RWPE2 (cell line): ENCODE measurements around the gene CMIP.

Experiments
- ATAC-seq: fragments of 200-7000 bp; cut with Tn5 transposase; 3 replicates; pipeline ENCODE4 v1.9.1; 2021; ENCODE audit warnings: low read depth
- DNase-seq: peaks from one replicate; pipeline ENCODE4 v3.0.0-alpha.2; 2020; ENCODE audit warnings: low spot score
- H3K27ac ChIP-seq: fragments of 450-650 bp; 2 replicates; pipeline ENCODE4 v1.5.1; 2017; ENCODE audit warnings: mild to moderate bottlenecking; ENCODE audit not compliant: poor library complexity, severe bottlenecking
- H3K27me3 ChIP-seq: fragments of 250-450 bp; sonication (Bioruptor Pico); 2 replicates; pipeline ENCODE4 v1.5.1; 2021; ENCODE audit warnings: mild to moderate bottlenecking, moderate library complexity; ENCODE audit not compliant: insufficient read depth, poor library complexity, severe bottlenecking
- H3K36me3 ChIP-seq: fragments of 250-450 bp; sonication (Bioruptor Pico); 2 replicates; pipeline ENCODE4 v1.5.1; 2020; ENCODE audit warnings: low read depth, mild to moderate bottlenecking, moderate library complexity
- H3K4me1 ChIP-seq: fragments of 250-450 bp; sonication (Bioruptor Pico); 2 replicates; pipeline ENCODE4 v1.5.1; 2021; ENCODE audit warnings: mild to moderate bottlenecking, moderate library complexity; ENCODE audit not compliant: insufficient read depth, poor library complexity, severe bottlenecking
- H3K4me3 ChIP-seq: fragments of 250-450 bp; sonication (Bioruptor Pico); 2 replicates; pipeline ENCODE4 v1.5.1; 2021; ENCODE audit warnings: mild to moderate bottlenecking, moderate library complexity; ENCODE audit not compliant: severe bottlenecking
- H3K9me3 ChIP-seq: fragments of 250-450 bp; sonication (Bioruptor Pico); 2 replicates; pipeline ENCODE4 v1.5.1; 2021; ENCODE audit warnings: mild to moderate bottlenecking, moderate library complexity; ENCODE audit not compliant: severe bottlenecking
- TF ChIP-seq, protein P1 (sequence below): fragments of 450-650 bp; IDR thresholded peaks from one replicate; pipeline ENCODE4 v1.5.1; 2017; ENCODE audit warnings: mild to moderate bottlenecking, moderate library complexity; ENCODE audit not compliant: poor library complexity, severe bottlenecking

Gene CMIP

DNA sequence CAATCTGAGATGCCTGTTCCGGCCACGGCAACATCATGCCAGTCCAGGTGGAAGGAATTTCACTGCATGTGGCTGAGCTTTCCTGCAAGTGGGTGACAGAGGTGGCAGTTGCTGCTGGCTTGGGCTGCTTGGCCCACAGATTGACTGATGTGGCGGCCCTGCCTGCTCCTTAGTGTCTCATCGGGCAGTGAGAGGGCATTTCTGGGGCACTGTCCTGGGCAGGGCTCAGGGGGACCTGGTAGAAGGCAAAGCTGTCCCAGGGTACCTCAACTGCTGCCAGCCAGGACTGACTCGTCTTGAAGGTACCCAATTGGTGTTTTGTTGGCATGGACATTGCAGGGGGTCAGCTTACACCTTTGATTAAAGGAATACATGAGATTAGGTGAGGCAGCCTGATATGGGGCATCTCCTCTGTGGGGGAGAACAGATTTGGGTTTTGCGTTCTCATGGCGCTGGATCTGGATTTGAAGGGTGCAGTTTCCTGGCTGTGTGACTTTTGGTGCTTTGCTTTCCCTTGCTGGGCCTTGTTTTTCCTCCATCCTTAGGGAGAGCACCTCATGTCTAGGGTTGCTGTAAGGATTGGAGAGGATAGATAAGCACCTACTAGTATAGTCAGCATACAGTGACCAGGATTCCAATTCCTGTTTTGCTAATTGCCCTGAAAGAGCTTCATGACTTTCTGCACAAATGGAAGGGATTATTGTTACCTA, 5.4 kb downstream of the CMIP start:
- no peak for DNase-seq
- TF ChIP-seq, protein P1, sequence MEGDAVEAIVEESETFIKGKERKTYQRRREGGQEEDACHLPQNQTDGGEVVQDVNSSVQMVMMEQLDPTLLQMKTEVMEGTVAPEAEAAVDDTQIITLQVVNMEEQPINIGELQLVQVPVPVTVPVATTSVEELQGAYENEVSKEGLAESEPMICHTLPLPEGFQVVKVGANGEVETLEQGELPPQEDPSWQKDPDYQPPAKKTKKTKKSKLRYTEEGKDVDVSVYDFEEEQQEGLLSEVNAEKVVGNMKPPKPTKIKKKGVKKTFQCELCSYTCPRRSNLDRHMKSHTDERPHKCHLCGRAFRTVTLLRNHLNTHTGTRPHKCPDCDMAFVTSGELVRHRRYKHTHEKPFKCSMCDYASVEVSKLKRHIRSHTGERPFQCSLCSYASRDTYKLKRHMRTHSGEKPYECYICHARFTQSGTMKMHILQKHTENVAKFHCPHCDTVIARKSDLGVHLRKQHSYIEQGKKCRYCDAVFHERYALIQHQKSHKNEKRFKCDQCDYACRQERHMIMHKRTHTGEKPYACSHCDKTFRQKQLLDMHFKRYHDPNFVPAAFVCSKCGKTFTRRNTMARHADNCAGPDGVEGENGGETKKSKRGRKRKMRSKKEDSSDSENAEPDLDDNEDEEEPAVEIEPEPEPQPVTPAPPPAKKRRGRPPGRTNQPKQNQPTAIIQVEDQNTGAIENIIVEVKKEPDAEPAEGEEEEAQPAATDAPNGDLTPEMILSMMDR, result no peak
- H3K27me3 ChIP-seq, result no peaks in the 10 kb centered on the region
- H3K4me1 ChIP-seq, result peaks cover 26% of the 10 kb centered on the region
- H3K27ac ChIP-seq, result peak overlapping the region; percentile 88
- ATAC-seq, result no peak
- H3K9me3 ChIP-seq, result no peaks in the 10 kb centered on the region
- no peak overlapping the region for H3K4me3 ChIP-seq
- H3K36me3 ChIP-seq, result peaks cover 28% of the 10 kb centered on the region

DNA sequence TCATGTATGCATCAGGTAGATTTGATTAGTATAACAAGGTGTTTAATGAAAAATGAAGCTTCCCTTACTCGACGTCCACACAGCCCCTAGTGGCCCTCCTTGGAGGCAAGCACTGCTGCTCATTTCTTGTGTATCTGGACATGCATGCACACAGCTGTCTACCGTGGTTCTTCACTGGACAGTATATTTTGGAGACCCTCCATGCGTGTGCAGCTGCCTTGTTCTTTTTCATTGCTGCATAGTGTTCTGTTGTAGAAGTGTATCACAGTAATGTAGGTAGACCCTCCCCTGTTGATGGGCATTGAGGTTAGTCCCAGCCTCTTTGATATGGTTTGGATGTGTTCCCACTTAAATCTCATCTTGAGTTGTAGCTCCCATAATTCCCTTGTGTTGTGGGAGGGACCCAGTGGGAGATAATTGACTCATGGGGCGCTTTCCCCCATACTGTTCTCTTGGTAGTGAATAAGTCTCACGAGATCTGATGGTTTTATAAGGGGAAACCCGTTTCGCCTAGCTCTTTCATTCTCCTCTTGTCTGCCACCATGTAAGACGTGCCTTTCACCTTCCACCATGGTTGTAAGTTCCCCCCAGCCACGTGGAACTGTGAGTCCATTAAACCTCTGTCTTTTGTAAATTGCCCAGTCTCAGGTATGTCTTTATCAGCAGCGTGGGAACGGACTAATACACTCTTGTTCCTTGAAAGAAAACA, 6.3 kb downstream of the CMIP start:
- ATAC-seq, result no peak
- TF ChIP-seq, protein P1, result no peak
- H3K4me1 ChIP-seq, result peaks cover 26% of the 10 kb centered on the region
- no peaks in the 10 kb centered on the region for H3K27me3 ChIP-seq
- H3K36me3 ChIP-seq, result peaks cover 28% of the 10 kb centered on the region
- H3K27ac ChIP-seq, result peak overlapping the region; percentile 19
- no peak for DNase-seq
- H3K4me3 ChIP-seq, result no peak overlapping the region
- H3K9me3 ChIP-seq, result no peaks in the 10 kb centered on the region

DNA sequence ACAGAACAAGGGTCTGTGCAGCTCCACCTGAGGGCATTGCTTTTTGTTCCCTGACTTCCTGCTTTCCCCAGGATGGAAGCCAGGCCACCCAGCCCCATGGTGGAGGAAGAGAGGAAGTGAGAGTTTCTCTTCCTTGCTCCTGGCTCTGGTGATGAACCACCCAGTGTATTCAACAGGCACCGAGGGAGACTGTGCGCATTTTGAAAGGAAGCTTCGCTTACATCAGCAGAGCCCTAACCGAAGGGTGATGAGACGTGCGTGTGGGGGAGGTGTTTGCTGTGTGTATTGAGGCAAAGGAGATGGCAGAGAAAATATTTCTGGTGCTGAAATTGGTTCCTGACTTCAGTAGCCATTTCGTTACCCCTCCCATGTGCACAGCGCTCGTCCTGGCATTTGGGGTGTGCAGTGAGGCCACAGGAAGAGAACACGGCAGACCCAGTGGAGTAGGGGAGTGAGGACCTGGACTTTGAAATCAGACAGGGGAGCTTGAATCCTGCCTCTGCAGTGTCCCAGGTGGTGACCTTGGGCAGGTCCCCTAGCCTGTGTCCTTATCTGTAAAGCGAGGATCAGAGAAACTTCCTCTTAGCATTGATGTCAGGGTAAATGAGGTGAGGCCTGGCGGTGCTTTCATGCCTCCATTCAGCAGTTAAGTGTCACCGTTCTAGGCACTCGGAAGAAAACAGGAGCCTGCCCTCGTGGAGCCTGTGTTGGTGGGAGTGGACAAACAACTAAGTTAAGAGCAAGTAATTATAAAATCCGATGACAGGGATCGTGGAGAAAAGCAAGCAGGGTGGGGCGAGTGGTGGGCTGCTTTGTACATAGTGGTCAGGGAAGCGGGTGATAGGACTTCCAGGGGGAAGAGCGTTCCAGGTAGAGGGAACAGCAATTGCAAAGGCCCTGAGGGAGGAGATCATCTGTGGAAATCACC, 7.4 kb downstream of the CMIP start:
- Histone ChIP-seq H3K4me3 (no peak overlapping the region), H3K36me3 (peaks cover 38% of the 10 kb centered on the region), H3K9me3 (no peaks in the 10 kb centered on the region), H3K27ac (peak overlapping the region; percentile 19), H3K4me1 (peaks cover 27% of the 10 kb centered on the region), H3K27me3 (no peaks in the 10 kb centered on the region)
- TF ChIP-seq, protein P1, result no peak
- no peak for DNase-seq
- ATAC-seq, result no peak

DNA sequence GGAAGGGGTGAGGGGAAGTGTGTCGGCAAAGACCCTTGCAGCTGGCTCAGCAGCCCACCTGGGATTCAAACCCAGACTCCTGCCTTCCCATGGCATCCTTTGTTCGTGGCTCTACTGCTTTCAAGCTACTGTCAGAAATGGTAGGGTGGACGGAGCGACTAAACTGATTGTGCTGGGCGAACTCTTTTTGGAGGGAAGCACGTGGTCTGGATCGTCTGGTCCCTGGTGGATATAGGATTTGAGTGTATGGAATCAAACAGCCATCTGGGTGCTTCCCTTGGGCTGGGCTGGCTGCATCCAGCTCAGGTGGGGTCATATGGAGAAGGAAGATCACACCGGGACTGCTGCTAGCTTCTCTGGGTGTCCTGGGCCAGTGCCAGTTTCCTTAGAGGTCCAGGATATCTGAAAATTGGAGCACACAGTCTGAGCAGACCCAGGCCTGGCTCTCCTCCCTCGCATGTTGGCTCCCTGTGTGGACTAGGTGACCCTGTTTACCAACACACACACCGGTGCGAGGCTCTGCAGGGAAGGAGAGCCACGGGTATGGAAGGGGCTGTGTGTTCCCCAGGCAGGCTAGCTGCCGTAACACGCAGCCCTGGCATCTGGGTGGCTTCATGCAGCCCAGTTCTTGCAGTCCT, 8.6 kb downstream of the CMIP start:
- no peaks in the 10 kb centered on the region for H3K9me3 ChIP-seq
- DNase-seq (no peak), ATAC-seq (no peak)
- H3K4me3 ChIP-seq, result no peak overlapping the region
- TF ChIP-seq, protein P1, result no peak
- H3K36me3 ChIP-seq, result peaks cover 41% of the 10 kb centered on the region
- H3K27me3 ChIP-seq, result no peaks in the 10 kb centered on the region
- peaks cover 35% of the 10 kb centered on the region for H3K4me1 ChIP-seq
- H3K27ac ChIP-seq, result no peak overlapping the region
